OCI-M1 (cell line): ENCODE measurements around the gene MGAT4A.
"Not testable (repeated sequence)": the region's sequence is repeated elsewhere in the genome, so short reads cannot be mapped to it uniquely, and the experiment has no call there.

Experiments used
- DNase-seq: peaks from one replicate; lab custom pipeline; 2025; lab: John Stamatoyannopoulos, UW

The MGAT4A gene

GRCh38 chr2:98702858-98703620 lies 27.9 kb downstream of the MGAT4A start:
- no peak for DNase-seq

GRCh38 chr2:98702127-98702802 lies 28.7 kb downstream of the MGAT4A start:
- no peak for DNase-seq

DNA sequence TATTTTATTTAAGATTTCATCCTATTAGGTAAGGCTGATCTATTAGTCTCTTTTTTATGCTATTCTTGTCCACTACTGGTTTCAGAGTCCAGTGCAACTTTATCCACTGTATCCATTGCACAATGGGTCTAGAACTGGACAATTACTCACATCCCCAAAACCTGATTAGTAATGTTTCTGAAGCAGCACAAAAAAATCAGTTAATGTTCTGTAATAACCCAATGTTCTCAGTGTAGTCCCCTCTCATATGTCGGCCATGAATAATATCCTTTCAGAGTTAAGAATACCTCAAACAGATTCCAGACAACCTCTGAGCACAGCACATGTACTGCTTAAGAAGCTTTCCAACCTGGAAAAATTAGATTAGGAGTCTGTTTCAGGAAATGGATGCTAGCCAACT lies 29.7 kb downstream of the MGAT4A start:
- DNase-seq = no peak

GRCh38 chr2:98698896-98699295 lies 32.0 kb downstream of the MGAT4A start:
- no peak for DNase-seq

DNA sequence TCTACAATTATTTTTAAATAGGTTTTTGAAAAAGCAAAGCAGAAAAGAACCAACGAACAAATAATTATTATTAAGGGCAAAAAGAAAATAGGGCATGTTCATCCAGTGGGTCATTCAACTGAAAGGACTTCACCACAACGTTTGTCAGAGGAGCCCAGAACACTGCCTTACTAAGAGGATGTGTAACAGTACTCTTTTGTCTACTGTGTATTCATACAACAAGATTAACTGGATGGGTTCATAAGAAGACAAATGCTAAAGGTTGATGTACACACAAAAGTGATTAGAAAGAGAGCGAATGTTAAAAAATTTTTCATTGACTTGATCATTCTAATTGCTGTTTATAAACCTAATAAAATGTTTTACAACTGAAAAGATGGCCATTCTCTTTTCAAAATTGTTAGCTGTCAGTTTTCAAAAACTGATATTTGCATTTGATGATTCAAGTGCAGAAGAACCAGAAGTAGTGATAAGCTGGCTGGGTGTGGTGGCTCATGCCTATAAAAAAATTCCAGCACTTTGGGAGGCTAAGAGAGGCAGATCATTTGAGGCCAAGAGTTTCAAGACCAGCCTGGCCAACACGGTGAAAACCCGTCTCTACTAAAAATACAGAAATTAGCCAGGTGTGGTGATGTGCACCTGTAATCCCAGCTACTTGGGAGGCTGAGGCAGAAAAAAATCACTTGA lies 33.1 kb downstream of the MGAT4A start:
- DNase-seq = no peak

GRCh38 chr2:98696200-98696599 lies 34.7 kb downstream of the MGAT4A start:
- DNase-seq = no peak

GRCh38 chr2:98695255-98695654 lies 35.7 kb downstream of the MGAT4A start:
- no peak for DNase-seq

DNA sequence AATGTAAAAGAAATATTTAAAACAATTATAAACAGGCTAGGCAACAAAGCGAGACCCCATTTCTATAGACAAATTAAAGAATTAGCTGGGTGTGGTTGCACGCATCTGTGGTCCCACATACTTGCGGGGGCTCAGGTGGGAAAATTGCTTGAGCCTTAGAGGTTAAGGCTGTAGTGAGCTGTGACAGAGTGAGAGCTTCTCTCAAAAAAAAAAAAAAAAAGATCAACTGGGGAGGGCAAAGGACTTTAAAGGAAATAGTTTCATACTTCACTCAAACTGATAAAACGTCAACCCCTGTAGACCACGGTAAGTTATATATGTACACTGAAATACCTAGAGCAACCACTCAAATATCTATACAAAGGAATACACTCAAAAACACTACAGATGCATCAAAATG lies 37.5 kb downstream of the MGAT4A start:
- no peak for DNase-seq

DNA sequence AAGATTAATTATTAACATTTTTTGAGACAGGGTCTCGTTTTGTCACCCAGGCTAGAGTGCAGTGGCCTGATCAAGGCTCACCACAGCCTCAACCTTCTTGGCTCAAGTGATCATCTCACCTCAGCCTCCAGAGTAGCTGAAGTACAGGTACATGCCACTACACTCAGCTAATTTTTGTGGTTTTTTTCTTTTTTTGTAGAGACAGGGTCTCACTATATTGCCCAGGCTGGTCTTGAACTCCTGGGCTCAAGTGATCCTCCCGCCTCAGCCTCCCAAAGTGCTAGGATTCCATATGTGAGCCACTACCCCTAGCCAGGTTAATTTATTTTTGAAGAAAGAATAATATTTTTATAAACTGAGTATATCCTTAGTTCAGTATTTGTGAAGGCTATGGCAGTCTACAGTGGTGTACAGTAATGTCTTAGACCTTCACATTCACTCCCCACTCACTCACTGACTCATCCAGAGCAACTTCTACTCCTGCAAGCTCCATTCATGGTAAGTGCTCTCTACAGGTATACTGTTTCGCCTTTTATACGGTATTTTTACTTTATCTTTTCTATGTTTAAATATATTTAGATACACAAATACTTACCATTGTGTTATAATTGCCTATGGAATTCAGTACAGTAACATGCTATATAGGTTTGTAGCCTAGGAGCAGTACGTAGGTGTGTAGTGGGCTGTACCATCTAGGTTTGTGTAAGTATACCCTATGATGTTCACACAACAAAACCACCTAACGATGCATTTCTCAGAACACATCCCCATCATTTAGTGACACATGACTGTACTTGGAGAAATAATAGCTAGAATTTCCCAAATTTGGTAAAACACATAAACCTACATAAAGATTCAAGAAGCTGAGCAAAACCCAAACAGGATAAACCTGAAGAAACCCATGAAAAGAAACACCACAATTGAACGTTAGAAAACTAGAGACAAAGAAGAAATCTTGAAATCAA lies 38.6 kb downstream of the MGAT4A start:
- no peak for DNase-seq

DNA sequence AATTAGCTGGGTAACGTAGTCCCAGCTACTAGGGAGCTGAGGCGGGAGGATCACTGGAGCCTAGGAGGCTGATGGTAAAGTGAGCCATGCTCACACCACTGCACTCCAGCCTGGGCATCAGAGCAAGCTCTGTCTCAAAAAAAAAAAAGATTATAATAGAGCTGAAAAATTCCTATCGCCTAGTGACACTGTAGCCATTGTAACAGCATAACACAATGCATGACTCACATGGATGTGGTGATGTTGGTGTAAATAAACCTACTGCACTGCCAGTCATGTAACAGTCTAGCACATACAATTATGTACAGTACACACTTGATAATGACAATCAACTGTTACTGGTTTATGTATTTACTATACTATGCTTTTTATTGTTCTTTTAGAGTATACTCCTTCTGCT lies 39.6 kb downstream of the MGAT4A start:
- no peak for DNase-seq

- DNase-seq = no peak
Measured at GRCh38 chr2:98685930-98686887, 44.7 kb downstream of the MGAT4A start.

GRCh38 chr2:98683728-98684127 lies 47.2 kb downstream of the MGAT4A start:
- DNase-seq = no peak

DNA sequence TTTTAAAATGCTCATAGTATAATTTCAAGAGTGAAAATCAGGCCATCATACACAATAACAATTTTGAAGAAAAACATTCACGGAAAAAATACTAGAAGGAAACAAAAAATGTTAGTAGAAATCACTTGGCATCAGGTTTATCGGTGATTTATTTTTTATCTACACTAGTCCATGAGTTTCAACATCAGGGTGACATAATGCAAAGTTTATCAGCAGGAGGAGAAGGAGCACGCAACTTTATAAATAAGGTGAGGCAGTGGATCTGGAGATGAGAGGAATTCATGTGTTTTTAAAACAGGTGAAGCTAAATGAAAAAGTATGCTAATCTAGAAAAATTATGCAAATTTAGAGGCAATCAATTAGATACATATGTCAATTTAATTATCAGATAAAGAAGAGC lies 54.2 kb downstream of the MGAT4A start:
- no peak for DNase-seq

GRCh38 chr2:98674233-98674964 lies 56.5 kb downstream of the MGAT4A start:
- no peak for DNase-seq

GRCh38 chr2:98669675-98670074 lies 61.3 kb downstream of the MGAT4A start:
- DNase-seq = no peak

- DNase-seq = no peak
Measured at GRCh38 chr2:98665677-98666076, 65.3 kb downstream of the MGAT4A start.

- DNase-seq = peak; percentile 13
Measured at GRCh38 chr2:98664323-98664722, 66.6 kb downstream of the MGAT4A start.

- DNase-seq = peak; percentile 26
Measured at GRCh38 chr2:98663511-98664090, 67.3 kb downstream of the MGAT4A start.

DNA sequence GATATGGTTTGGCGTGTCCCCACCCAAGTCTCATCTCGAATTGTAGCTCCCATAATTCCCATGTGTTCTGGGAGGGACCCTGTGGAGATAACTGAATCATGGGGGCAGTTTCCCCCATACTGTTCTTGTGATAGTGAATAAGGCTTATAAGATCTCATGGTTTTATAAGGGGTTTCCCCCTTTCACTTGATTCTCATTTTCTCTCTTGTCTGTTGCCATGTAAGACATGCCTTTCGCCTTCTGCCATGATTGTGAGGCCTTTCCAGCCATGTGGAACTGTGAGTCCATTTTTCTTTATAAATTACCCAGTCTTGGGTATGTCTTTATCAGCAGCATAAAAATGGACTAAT lies 71.5 kb downstream of the MGAT4A start:
- not testable (repeated sequence) for DNase-seq
